Liver (tissue), 9 donors: Measurements from ENCODE around the gene CAV1. TPM values are rescaled to one million over a fixed set of nuclear protein-coding genes. Genes with fewer than 3 reads are reported as not detected.

Experiments used
- DNase-seq: peaks from one replicate; pipeline ENCODE4 v3.0.0-alpha.2; 2017; ENCODE audit warnings: low spot score
- H3K27ac ChIP-seq, 2 donors: one replicate each; pipeline ENCODE4 v1.7.0; 2013; ENCODE audit warnings: inconsistent platforms in 2 of 2, low read length in 2 of 2, control low read depth in 1 of 2, low read depth in 1 of 2, mild to moderate bottlenecking in 1 of 2
- H3K27me3 ChIP-seq, 4 donors: one replicate each; pipeline versions ENCODE4 v1.6.1 to v1.7.0; 2013; ENCODE audit warnings: low read length in 3 of 4, inconsistent platforms in 1 of 4, mild to moderate bottlenecking in 1 of 4, moderate library complexity in 1 of 4; ENCODE audit not compliant: control insufficient read depth in 4 of 4, insufficient read depth in 4 of 4
- H3K36me3 ChIP-seq, 4 donors: one replicate each; pipeline versions ENCODE4 v1.6.1 to v1.7.0; 2013; ENCODE audit warnings: low read length in 3 of 4, mild to moderate bottlenecking in 3 of 4, low read depth in 1 of 4, moderate library complexity in 1 of 4; ENCODE audit not compliant: control insufficient read depth in 4 of 4, insufficient read depth in 3 of 4
- H3K4me1 ChIP-seq, 4 donors: one replicate each; pipeline versions ENCODE4 v1.6.1 to v1.7.0; 2013; ENCODE audit warnings: low read length in 3 of 4, mild to moderate bottlenecking in 3 of 4, moderate library complexity in 1 of 4; ENCODE audit not compliant: control insufficient read depth in 4 of 4, insufficient read depth in 4 of 4
- H3K4me3 ChIP-seq, 3 donors: one replicate each; pipeline versions ENCODE4 v1.6.1 to v1.7.0; 2013; ENCODE audit warnings: low read length in 3 of 3, control low read depth in 1 of 3, low read depth in 1 of 3, mild to moderate bottlenecking in 1 of 3
- H3K9ac ChIP-seq, 2 donors: one replicate each; pipeline ENCODE4 v1.7.0; 2013; ENCODE audit warnings: low read length in 2 of 2, mild to moderate bottlenecking in 2 of 2, moderate library complexity in 2 of 2, control low read depth in 1 of 2, low read depth in 1 of 2
- H3K9me3 ChIP-seq, 4 donors: one replicate each; pipeline versions ENCODE4 v1.6.1 to v1.7.0; 2013; ENCODE audit warnings: low read length in 3 of 4; ENCODE audit not compliant: control insufficient read depth in 4 of 4
- ATF3 ChIP-seq: IDR thresholded peaks from 2 replicates; pipeline ENCODE4 v1.6.1; 2016; ENCODE audit warnings: antibody characterized with exemption
- CTCF ChIP-seq: fragments of 150-350 bp; IDR thresholded peaks from 2 replicates; pipeline ENCODE4 v1.5.1; 2017; ENCODE audit warnings: improper control_type of control experiment, low read depth, low read length; ENCODE audit not compliant: missing input control
- FOXA2 ChIP-seq: IDR thresholded peaks from 2 replicates; pipeline ENCODE4 v1.6.1; 2016; ENCODE audit warnings: antibody characterized with exemption
- GABPA ChIP-seq, 2 donors: IDR thresholded peaks in 1 of 2; conservative IDR thresholded peaks in 1 of 2; 2 replicates each; pipeline ENCODE4 v1.6.1; 2016; ENCODE audit warnings: antibody characterized with exemption in 2 of 2, mild to moderate bottlenecking in 1 of 2, moderate library complexity in 1 of 2
- HNF4G ChIP-seq: IDR thresholded peaks from 2 replicates; pipeline ENCODE4 v1.6.1; 2016; ENCODE audit warnings: antibody characterized with exemption
- JUND ChIP-seq, 2 donors: IDR thresholded peaks; 2 replicates each; pipeline ENCODE4 v1.6.1; 2016; ENCODE audit warnings: antibody characterized with exemption in 2 of 2
- MAX ChIP-seq: IDR thresholded peaks from 2 replicates; pipeline ENCODE4 v1.6.1; 2016; ENCODE audit warnings: antibody characterized with exemption
- RAD21 ChIP-seq, 2 donors: IDR thresholded peaks; 2 replicates each; pipeline ENCODE4 v1.6.1; 2016; ENCODE audit warnings: antibody characterized with exemption in 2 of 2, mild to moderate bottlenecking in 2 of 2
- REST ChIP-seq: IDR thresholded peaks from 2 replicates; pipeline ENCODE4 v1.6.1; 2016; ENCODE audit warnings: antibody characterized with exemption, mild to moderate bottlenecking
- RXRA ChIP-seq, 2 donors: IDR thresholded peaks; 2 replicates each; pipeline ENCODE4 v1.6.1; 2017 to 2018; ENCODE audit warnings: antibody characterized with exemption in 2 of 2, mild to moderate bottlenecking in 1 of 2
- SP1 ChIP-seq: IDR thresholded peaks from 2 replicates; pipeline ENCODE4 v1.6.1; 2018; ENCODE audit warnings: antibody characterized with exemption, mild to moderate bottlenecking
- ZBTB33 ChIP-seq: IDR thresholded peaks from 2 replicates; pipeline ENCODE4 v1.6.1; 2016; ENCODE audit warnings: antibody characterized with exemption
- WGBS: extraction: QIAGEN DNeasy Blood & Tissue Kit; methylation state at CpG from one replicate; pipeline ENCODE4 v1.1.7; 2013; 5-methylcytosine and 5-hydroxymethylcytosine counted together
- polyA plus RNA-seq, 2 donors: library from polyadenylated mRNA; stranded (reverse) in 1 of 2; unstranded in 1 of 2; fragments of 200-250 nt in 1 of 2; fragments of >200 nt in 1 of 2; fragmentation: Nextera tagmentation in 1 of 2; extraction: Ambion mirVana in 1 of 2; gene quantifications; one replicate each; pipeline versions ENCODE4 v1.2.1 to v1.2.3, GENCODE V29; 2013 to 2015
- total RNA-seq, 2 donors: library from RNA; depleted of rRNA; stranded (reverse); fragments of >200 nt; gene quantifications; one replicate each; pipeline ENCODE4 v1.2.3, GENCODE V29; 2014
- donor health status: healthy.
- donor health status: healthy.
- donor health status: healthy.
- donor health status: healthy.
- donor health status: healthy.

CAV1 gene
- total and polyA plus RNA-seq, 4 donors, result 9.9 to 13.4 (median 11.6) TPM

- Histone ChIP-seq H3K9ac (no peak overlapping the region), H3K4me3 (no peak overlapping the region)
Observed at GRCh38 chr7:116529250-116529649, 4.4 kb downstream of the CAV1 start.

More at GRCh38 chr7:116529250-116529649, 4.4 kb downstream of the CAV1 start:
- no peak for DNase-seq
- no peak for TF ChIP-seq HNF4G
- TF ChIP-seq FOXA2, result no peak
- TF ChIP-seq JUND (IDR thresholded peaks at IDR 0.05), result no peak
- TF ChIP-seq REST, result no peak
- no peak for TF ChIP-seq GABPA (IDR thresholded peaks at IDR 0.05 in 1 of 2, conservative IDR thresholded peaks at IDR 0.05 in 1 of 2)
- TF ChIP-seq MAX, result no peak
- no peak for TF ChIP-seq ATF3
- no peak for TF ChIP-seq RXRA (IDR thresholded peaks at IDR 0.05)
- TF ChIP-seq SP1, result no peak
- TF ChIP-seq CTCF, result no peak
- TF ChIP-seq ZBTB33, result no peak
- no peak for TF ChIP-seq RAD21 (IDR thresholded peaks at IDR 0.05)
- Histone ChIP-seq H3K9me3 (no peaks in the 10 kb centered on the region), H3K27ac (no peak overlapping the region), H3K4me1 (peaks cover 0 to 24% (median 21%) of the 10 kb centered on the region in 4 donors), H3K27me3 (no peaks in the 10 kb centered on the region), H3K36me3 (no peaks in the 10 kb centered on the region)
- 66% methylated on average over 1 of the region's 1 CpG for WGBS
